B cell (primary cell): ENCODE data around the gene SRPK1.
"Not testable (repeated sequence)": the region's sequence is repeated elsewhere in the genome, so short reads cannot be mapped to it uniquely, and the experiment has no call there.

ENCODE experiments used
- EZH2 ChIP-seq: IDR thresholded peaks from 2 replicates; pipeline ENCODE4 v1.6.1; 2012; ENCODE audit warnings: borderline replicate concordance, low read depth, mild to moderate bottlenecking, moderate library complexity, low read length; ENCODE audit not compliant: insufficient read depth, poor library complexity, severe bottlenecking
- TF ChIP-seq, protein P1 (sequence below): fragments of 200-600 bp; IDR thresholded peaks from one replicate; pipeline ENCODE4 v1.8.0; 2022; ENCODE audit warnings: antibody characterized with exemption, mild to moderate bottlenecking

DNA sequence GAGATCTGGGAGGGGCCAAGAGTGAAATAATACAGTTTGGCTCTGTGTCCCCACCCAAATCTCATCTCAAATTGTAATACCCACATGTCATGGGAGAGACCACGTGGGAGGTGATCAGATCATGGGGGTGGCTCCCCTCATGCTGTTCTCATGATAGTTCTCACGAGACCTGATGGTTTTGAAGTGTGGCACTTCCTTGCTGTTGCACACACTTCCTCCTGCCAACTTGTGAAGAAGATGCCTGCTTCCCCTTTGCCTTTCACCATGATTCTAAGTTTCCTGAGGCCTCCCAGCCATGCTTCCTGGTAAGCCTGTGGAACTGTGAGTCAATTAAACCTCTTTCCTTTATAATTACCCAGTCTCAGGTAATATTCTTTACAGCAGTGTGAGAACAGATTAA, 11.3 kb downstream of the SRPK1 start:
- TF ChIP-seq, protein P1, sequence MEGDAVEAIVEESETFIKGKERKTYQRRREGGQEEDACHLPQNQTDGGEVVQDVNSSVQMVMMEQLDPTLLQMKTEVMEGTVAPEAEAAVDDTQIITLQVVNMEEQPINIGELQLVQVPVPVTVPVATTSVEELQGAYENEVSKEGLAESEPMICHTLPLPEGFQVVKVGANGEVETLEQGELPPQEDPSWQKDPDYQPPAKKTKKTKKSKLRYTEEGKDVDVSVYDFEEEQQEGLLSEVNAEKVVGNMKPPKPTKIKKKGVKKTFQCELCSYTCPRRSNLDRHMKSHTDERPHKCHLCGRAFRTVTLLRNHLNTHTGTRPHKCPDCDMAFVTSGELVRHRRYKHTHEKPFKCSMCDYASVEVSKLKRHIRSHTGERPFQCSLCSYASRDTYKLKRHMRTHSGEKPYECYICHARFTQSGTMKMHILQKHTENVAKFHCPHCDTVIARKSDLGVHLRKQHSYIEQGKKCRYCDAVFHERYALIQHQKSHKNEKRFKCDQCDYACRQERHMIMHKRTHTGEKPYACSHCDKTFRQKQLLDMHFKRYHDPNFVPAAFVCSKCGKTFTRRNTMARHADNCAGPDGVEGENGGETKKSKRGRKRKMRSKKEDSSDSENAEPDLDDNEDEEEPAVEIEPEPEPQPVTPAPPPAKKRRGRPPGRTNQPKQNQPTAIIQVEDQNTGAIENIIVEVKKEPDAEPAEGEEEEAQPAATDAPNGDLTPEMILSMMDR, result not testable (repeated sequence)
- not testable (repeated sequence) for TF ChIP-seq EZH2
